PC-3 (cell line): ENCODE results near the gene MTHFD1. TPM values are rescaled to one million over a fixed set of nuclear protein-coding genes. Genes with fewer than 3 reads are reported as not detected.

Source experiments
- ATAC-seq: fragments of 200-7000 bp; cut with Tn5 transposase; 2 replicates; pipeline ENCODE4 v1.9.1; 2020; ENCODE audit warnings: mild to moderate bottlenecking, moderate library complexity
- BruUV-seq: library from RNA; stranded (reverse); fragments of 400-500 nt; replicated peaks from 2 replicates; lab custom pipeline; 2021; lab: Mats Ljungman, UMichigan
- CTCF ChIA-PET: fragments of 300-600 bp; sonication (Branson Sonifier 250); formaldehyde crosslinking; loops from one replicate; lab custom pipeline; 2022; ENCODE audit warnings: antibody characterized with exemption; lab: Charles Lee
- POLR2A ChIA-PET: fragments of 300-600 bp; sonication (Branson Sonifier 250); formaldehyde crosslinking; loops from one replicate; lab custom pipeline; 2022; ENCODE audit warnings: antibody characterized with exemption; ENCODE audit not compliant: unreplicated experiment; lab: Charles Lee
- DNase-seq: peaks from one replicate; pipeline ENCODE4 v3.0.0-alpha.2; 2015
- H2AFZ ChIP-seq: fragments of 300-600 bp; sonication (generic); 2 replicates; pipeline ENCODE4 v1.6.0; 2016; ENCODE audit warnings: antibody characterized with exemption, low read length
- H3F3A ChIP-seq: fragments of 300-600 bp; sonication (generic); one replicate; pipeline ENCODE4 v1.6.0; 2017; ENCODE audit warnings: antibody characterized with exemption, low read length, control low read depth, mild to moderate bottlenecking; ENCODE audit not compliant: unreplicated experiment
- H3K27ac ChIP-seq: fragments of 300-600 bp; sonication (generic); 2 replicates; pipeline ENCODE4 v1.5.1; 2016; ENCODE audit warnings: mild to moderate bottlenecking, low read length
- H3K27me3 ChIP-seq: fragments of 300-600 bp; sonication (generic); 2 replicates; pipeline ENCODE4 v1.6.1; 2016; ENCODE audit warnings: low read length, mixed read lengths
- H3K36me3 ChIP-seq: fragments of 300-600 bp; sonication (generic); 2 replicates; pipeline ENCODE4 v1.6.1; 2016; ENCODE audit warnings: low read depth, mixed run types, low read length, mixed read lengths
- H3K4me1 ChIP-seq: fragments of 300-600 bp; sonication (generic); 2 replicates; pipeline ENCODE4 v1.5.1; 2016; ENCODE audit warnings: low read length; ENCODE audit not compliant: insufficient read depth
- H3K4me2 ChIP-seq: fragments of 300-600 bp; sonication (generic); 2 replicates; pipeline ENCODE4 v1.6.0; 2016; ENCODE audit warnings: low read length
- H3K4me3 ChIP-seq: fragments of 300-600 bp; sonication (generic); 2 replicates; pipeline ENCODE4 v1.5.1; 2016; ENCODE audit warnings: mild to moderate bottlenecking, low read length, mixed read lengths
- H3K79me2 ChIP-seq: fragments of 300-600 bp; sonication (generic); 2 replicates; pipeline ENCODE4 v1.6.1; 2017; ENCODE audit warnings: low read length, mixed read lengths
- H3K9ac ChIP-seq: fragments of 300-600 bp; sonication (generic); 2 replicates; pipeline ENCODE4 v1.6.0; 2016; ENCODE audit warnings: mild to moderate bottlenecking, low read length
- H3K9me2 ChIP-seq: fragments of 300-600 bp; sonication (generic); replicated peaks from 2 replicates; pipeline ENCODE4 v1.6.1; 2016; ENCODE audit warnings: mixed run types, low read length, mixed read lengths
- H3K9me3 ChIP-seq: fragments of 300-600 bp; sonication (generic); 2 replicates; pipeline ENCODE4 v1.6.1; 2016; ENCODE audit warnings: low read length, mixed read lengths
- H4K20me1 ChIP-seq: fragments of 300-600 bp; sonication (generic); 2 replicates; pipeline ENCODE4 v1.6.1; 2016; ENCODE audit warnings: low read length, mixed read lengths
- CTCF ChIP-seq: fragments of 300-600 bp; sonication (generic); conservative IDR thresholded peaks from 2 replicates; pipeline ENCODE4 v1.5.1; 2017; ENCODE audit warnings: antibody characterized with exemption, low read depth, mild to moderate bottlenecking, low read length
- EZH2 ChIP-seq: fragments of 300-600 bp; sonication (generic); IDR thresholded peaks from one replicate; pipeline ENCODE4 v1.6.1; 2017; ENCODE audit warnings: antibody characterized with exemption, mild to moderate bottlenecking, low read length; ENCODE audit not compliant: unreplicated experiment
- EZH2phosphoT487 ChIP-seq: fragments of 300-600 bp; sonication (generic); IDR thresholded peaks from 2 replicates; pipeline ENCODE4 v1.6.1; 2018; ENCODE audit warnings: mild to moderate bottlenecking, antibody characterized with exemption, low read length, borderline replicate concordance
- intact Hi-C: fragments of 100-400 bp; cut with micrococcal nuclease; formaldehyde crosslinking; loops from 2 replicates; pipeline ENCODE4 v1.9.0; 2023
- total RNA-seq: library from RNA; depleted of rRNA; stranded (reverse); fragments of >200 nt; gene quantifications from 2 replicates; pipeline ENCODE4 v1.2.3, GENCODE V29; 2014

The MTHFD1 gene
- total RNA-seq, 1 experiment from 2014 or later, result 89.3 TPM

- H3K79me2 ChIP-seq, result no peaks in the 10 kb centered on the region
- no peak overlapping the region for H3K27ac ChIP-seq
- H3K4me1 ChIP-seq, result no peaks in the 10 kb centered on the region
- peaks cover 50% of the 10 kb centered on the region for H3K36me3 ChIP-seq
- CTCF ChIA-PET, result no interaction called here
- no peak for DNase-seq
- no peak overlapping the region for H3K4me3 ChIP-seq
- POLR2A ChIA-PET, result no interaction called here
- no peak overlapping the region for H3K9ac ChIP-seq
- BruUV-seq, result no TSS peak
- TF ChIP-seq CTCF (no peak), EZH2 (no peak), EZH2phosphoT487 (no peak)
- intact Hi-C loops, result no loop called here
- no peak overlapping the region for H2AFZ ChIP-seq
- H3F3A ChIP-seq, result no peaks in the 10 kb centered on the region
- no peaks in the 10 kb centered on the region for H4K20me1 ChIP-seq
- no peak overlapping the region for H3K4me2 ChIP-seq
- peak; percentile 38; the same call in 1 of the 2 replicates for ATAC-seq
- H3K27me3 ChIP-seq, result no peaks in the 10 kb centered on the region
- H3K9me2 ChIP-seq, result no peaks in the 10 kb centered on the region
- H3K9me3 ChIP-seq, result no peaks in the 10 kb centered on the region
Measured at GRCh38 chr14:64444984-64445845, 57.1 kb downstream of the MTHFD1 start.

GRCh38 chr14:64447876-64448670 lies 59.9 kb downstream of the MTHFD1 start:
- no peak overlapping the region for H3K4me2 ChIP-seq
- ChIA-PET CTCF (no interaction called here), POLR2A (interaction anchor here (0.5 kb wide), 1 partner anchor 56 kb away, joined by 20 read pairs; no protein-coding TSS in a partner anchor)
- H3K9ac ChIP-seq, result no peak overlapping the region
- H3K27me3 ChIP-seq, result no peaks in the 10 kb centered on the region
- no peaks in the 10 kb centered on the region for H3F3A ChIP-seq
- no peak for ATAC-seq
- H3K27ac ChIP-seq, result no peak overlapping the region
- H3K36me3 ChIP-seq, result peaks cover 52% of the 10 kb centered on the region
- H4K20me1 ChIP-seq, result no peaks in the 10 kb centered on the region
- H2AFZ ChIP-seq, result no peak overlapping the region
- no TSS peak for BruUV-seq
- no peaks in the 10 kb centered on the region for H3K9me2 ChIP-seq
- TF ChIP-seq EZH2phosphoT487 (no peak), EZH2 (no peak), CTCF (no peak)
- H3K4me1 ChIP-seq, result no peaks in the 10 kb centered on the region
- no peak for DNase-seq
- H3K9me3 ChIP-seq, result no peaks in the 10 kb centered on the region
- H3K79me2 ChIP-seq, result no peaks in the 10 kb centered on the region
- intact Hi-C loops, result no loop called here
- no peak overlapping the region for H3K4me3 ChIP-seq
